ENCODE measurements around the gene FA2H.
"Not testable (repeated sequence)": the region's sequence is repeated elsewhere in the genome, so short reads cannot be mapped to it uniquely, and the experiment has no call there.

The FA2H gene

GRCh38 chr16:74743045-74743667 is 31.5 kb downstream of the FA2H start:
- no peak for DNase-seq

DNA sequence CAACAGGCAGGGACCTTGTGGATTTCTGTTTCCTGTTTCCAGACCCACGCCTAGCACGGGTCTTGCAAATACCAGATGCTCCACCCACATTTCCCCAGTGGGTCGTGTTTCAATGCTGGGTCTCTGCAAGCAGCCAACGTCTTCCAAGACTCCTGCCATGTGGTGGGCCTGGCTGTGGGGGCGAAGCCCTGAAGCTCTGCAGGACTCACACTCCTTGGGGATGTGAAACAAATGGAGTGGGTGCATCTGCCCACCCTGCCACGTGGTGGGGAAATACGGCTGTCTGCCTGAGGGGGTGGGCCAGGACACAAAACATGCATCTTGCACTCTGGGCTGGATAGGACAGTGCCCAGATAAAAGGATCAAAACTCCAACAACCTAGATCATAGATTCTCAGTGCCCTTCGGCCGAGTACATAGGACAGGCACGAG is 32.6 kb downstream of the FA2H start:
- DNase-seq = no peak

DNA sequence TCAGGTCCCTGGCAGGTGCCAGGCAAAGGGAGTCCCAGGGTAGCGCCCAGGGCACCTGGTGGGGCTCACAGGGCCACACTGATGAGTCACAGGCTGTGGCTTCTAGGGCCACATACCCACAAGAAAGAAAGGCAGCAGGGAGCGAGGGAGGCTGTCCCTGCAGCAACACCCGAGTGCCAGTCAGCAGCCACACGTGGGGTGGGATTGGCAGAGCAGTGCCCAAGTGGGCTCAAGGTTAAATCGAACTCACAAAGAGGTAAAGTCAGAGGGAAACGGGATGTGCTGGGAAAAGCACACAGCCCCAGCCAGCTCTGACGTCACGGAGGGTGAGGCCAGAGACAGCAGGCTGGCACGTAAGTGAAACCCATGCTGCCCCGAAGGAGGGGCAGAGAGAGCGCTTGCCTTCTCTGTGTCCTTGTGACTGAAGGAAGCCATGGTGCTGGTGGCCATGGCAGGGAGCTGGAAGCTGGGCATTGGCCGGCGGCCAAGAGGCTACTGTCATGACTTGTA is 33.8 kb downstream of the FA2H start:
- no peak for DNase-seq

GRCh38 chr16:74739275-74739674 is 35.3 kb downstream of the FA2H start:
- DNase-seq = no peak

DNA sequence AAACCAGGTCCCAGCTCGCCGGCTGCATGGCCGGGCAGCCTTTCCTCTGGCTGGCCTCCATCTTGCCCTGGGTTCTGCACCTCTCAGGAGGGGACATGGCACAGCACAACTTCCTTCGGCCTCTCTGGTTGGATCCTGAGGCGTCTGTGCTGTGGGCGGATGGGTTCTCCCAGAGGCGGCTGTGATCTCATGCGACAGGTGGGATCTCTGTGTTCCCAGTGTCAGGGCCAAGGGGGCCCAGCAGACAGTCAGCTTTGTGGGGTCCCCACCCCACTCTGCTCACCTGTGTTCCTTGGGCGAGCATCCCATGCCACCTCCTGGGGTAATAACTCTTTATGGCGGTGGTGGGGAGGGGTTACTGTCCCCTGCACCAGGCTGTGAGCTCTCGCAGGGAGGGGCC is 35.8 kb downstream of the FA2H start:
- DNase-seq = no peak

GRCh38 chr16:74738113-74738541 is 36.5 kb downstream of the FA2H start:
- no peak for DNase-seq

- no peak for DNase-seq
Observed at GRCh38 chr16:74737521-74737920, 37.1 kb downstream of the FA2H start.

- no peak for DNase-seq
Observed at GRCh38 chr16:74736531-74737157, 38.0 kb downstream of the FA2H start.

- DNase-seq = no peak
Observed at GRCh38 chr16:74735554-74735953, 39.1 kb downstream of the FA2H start.

GRCh38 chr16:74735162-74735452 is 39.5 kb downstream of the FA2H start:
- no peak for DNase-seq

- no peak for DNase-seq
Observed at GRCh38 chr16:74734361-74735161, 40.1 kb downstream of the FA2H start.

GRCh38 chr16:74732707-74733350 is 41.8 kb downstream of the FA2H start:
- no peak for DNase-seq

DNA sequence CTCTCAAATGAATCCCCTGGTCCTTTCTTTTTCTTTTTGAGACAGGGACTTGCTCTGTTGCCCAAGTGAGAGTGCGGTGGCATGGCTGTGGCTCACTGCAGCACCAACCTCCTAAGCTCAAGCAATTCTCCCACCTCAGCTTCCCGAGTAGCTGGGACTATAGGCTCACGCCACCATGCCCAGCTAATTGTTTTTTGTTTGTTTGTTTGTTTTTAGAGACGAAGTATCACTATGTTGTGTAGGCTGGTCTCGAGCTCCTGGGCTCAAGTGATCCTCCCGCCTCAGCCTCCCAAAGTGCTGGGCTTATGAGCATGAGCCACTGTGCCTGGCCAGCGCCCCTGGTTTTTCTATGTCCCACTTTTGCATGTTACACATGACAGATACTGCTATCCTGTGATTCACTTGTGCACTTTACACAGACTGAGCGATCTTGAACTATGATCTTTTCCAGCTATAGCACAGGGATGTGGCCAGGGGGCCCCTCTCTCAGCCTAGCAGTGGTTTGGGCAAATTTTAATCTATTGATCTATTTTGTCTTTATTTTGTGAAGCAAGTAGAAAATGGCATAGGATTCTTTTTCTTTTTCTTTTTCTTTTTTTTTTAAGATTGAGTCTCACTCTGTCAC is 42.7 kb downstream of the FA2H start:
- no peak for DNase-seq

DNA sequence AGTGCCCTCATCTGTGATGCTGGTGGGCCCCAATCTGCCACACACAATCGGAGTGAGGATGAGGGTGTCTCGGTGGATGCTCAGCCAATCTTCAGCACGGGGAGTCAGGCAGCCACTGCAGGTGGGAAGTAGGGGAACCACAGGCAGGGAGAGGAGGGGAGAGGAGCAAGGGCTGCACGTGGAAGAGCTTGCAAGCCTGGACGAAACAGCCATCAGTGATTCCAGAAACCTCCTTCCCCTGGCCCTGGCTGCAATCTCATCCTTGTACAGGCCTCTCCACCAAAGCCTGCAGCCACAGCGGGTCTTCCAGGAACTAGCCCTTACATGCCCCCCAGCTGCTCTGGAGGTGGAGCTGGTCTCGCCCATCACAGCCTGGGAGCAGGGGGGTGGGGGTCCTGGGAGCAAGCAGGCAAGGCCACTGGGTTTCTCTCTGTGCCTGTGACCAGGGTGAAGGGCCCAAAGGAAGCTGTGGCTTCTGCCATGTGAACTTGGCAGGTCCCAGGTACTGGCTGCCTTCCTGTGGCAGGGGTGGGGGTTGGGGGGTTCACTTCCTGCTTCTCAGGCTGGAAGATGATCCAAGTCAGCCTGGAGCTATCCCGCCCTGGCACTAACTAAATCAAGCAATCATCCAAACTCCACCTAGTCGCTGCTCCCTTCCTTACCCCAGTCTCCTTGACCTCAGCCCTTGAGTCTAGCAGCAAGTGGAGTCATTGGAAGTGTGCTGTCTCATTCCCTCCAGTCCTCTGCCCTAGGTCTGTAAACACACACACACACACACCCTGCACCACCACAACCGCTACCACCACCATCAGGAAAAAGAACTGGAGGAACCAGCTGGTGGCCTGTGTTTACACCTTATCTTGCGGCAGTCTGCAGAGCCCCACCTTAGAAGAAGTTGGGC is 44.6 kb downstream of the FA2H start:
- DNase-seq = no peak

- no peak for DNase-seq
Observed at GRCh38 chr16:74727903-74728302, 46.7 kb downstream of the FA2H start.

DNA sequence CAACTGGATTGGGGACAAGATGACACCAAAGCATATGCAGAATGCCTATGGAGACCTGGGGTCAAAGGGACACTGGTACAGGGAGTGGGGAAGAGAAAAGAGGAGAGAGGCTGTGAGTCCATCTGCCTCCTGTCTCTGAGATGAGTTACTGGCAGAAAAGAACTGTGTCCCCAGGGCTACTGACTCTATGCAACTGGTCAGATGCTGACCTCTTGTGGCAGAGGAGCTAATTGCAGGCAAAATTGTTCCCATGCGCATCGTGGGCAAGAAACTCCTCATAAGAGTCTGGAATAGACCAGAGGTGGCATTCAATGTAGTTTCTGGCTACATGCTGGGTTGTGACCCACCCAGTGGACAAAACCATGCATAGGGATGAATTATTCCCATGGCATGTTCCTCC is 47.9 kb downstream of the FA2H start:
- DNase-seq = no peak

DNA sequence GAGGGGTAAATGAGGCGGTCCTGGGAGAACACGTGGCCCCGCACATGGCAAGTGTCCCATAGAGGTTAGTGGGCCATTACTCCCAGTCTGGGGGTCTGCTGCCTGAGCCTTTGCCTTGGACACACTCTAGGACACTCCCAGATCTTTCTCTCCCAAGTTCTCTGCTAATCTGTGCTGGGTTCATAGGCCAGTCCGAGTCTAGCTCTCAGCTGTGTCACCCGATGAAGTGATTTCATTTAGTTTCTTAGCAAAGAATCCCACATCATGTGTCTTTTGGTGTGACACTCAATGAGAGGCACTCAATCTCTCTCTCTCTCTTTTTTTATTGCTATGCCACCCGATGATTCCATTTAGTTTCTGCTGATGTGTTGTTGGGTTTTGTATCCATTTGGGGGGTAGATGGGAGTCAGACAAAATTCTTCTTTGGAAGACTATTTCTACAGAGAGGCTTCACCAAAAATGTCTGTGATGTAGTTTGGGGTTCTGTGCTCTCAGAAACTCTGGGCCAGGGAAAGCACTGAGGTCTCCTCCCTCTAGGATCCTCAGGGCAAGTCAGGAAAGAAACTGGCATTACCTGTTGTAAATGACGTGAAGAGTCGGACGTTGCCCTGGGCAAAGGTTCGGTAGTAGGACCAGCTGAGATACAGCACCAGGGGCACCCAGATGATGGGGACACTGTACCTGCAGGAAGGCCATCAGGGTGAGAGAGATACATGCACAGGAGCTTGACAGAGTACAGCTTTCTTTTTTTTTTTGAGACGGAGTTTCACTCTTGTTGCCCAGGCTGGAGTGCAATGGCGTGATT is 48.8 kb downstream of the FA2H start:
- no peak for DNase-seq

DNA sequence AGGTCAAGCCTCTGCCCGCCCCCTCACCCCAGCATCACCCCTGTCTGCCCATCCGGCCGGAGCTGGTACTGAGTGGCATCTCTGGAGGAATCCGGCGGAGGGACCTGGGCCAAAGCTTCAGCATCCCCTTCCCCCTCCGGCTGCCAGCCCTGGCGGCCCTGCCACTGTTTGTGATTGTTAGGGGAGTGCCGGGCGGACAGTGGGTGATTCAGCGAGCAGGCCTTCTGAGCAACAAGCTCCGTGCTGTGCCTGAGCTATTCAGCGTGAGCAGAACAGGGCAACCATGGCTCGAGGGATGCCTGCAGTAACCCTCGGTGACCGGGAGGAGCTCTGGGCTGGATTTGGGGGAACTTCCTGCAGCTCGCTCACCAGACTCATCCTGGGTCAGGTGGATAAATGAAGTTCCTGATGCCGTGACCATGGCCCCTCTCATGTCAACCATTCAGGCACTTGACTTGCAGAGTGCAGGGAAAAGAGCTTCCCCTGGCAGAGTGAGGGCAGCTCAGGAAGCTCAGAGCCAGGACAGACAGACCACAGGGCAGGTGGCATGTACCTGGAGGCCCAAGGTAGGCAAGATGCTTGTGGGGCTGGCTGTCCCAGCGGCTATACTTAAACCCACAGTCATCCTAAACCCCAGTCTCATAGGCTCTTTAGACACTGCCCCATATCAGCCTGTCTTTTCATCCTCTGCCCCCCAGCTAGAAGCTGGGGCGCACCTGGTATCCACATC is 49.6 kb downstream of the FA2H start:
- no peak for DNase-seq

DNA sequence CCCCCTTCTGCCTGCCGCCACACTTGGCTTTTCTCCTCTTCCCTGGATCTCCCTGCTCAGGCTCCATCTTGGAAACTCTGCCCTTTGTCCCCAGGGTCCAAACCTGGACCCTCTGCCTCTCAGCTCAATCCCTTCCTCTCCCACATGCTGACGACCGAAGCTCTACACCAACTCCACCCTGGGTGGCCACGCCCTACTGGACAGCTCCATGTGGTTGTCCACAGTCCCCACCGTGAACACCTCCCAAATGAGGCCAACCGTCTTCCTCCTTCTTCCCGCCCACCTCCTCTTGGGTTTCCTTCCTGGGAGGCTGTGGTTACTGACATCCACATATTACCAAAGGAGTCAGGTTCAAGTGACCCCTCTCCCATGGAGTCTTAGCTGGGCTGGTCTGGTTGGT is 51.4 kb downstream of the FA2H start:
- no peak for DNase-seq

DNA sequence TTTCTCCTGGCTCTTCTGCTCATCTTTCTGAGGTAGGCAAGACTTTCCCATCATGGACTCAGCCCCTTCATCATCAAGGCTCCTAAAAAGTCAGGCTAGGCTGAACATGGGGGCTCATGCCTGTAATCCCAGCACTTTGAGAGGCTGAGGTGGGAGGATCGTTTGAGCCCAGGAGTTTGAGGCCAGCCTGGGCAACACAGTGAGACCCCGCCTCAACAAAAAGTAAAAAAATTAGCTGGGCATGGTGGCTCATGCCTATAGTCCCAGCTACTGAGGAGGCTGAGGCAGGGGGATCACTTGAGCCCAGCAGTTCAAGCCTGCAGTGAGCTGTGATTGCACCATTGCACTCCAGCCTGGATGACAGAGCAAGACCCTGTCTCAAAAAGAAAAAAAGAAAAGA is 52.5 kb downstream of the FA2H start:
- DNase-seq = not testable (repeated sequence)

All from central memory CD4-positive, alpha-beta T cell (primary cell).